Measurements from ENCODE around the gene RPS6KA1.
"Not testable (repeated sequence)": the region's sequence is repeated elsewhere in the genome, so short reads cannot be mapped to it uniquely, and the experiment has no call there.

The RPS6KA1 gene

DNA sequence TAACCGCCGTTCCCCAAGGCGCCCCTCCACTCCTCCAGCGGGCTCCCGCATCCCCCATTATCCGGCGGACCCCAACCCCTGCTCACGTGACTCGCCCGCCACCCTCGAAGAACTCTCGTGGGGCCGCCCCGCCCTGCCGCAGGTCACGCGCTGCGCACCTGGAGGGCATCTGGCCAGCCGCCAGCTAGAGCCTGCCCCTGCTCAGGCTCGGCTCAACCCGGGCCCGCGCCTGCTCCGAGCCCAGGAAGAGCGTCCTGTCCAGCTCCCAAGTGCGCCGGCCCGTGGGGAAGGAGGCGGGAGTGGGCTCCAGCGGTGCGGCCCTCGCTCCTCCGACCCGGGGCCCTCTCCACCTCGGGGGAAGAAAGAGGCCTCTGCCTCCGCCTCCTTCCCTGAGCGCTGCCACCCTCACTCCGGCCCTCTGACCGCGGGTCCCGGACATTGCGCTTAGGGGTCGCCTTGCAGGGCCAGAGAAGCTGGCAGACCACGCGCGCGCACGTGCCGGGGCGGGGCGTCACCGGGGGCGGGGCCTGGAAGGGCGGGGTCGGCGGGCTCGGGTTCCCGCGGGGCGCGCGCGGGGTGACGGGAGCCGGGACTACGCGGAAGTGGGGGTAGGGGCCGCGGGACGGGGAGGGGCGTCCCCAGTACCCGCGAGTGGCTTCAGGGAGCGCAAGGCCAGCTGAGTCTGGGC, 28.9 kb upstream of the RPS6KA1 start:
- Histone ChIP-seq H3K9ac (peak overlapping the region; percentile 84 to 96 (median 93)), H3K4me3 (peak overlapping the region; percentile 66 to 94 (median 76)), H3K27ac (peak overlapping the region; percentile 82 to 99 (median 97)), H3K36me3 (no peaks in the 10 kb centered on the region), H3K4me1 (peaks cover 31 to 41% (median 34%) of the 10 kb centered on the region in 10 experiments), H4K20me1 (peaks cover 0 to 7% (median 0%) of the 10 kb centered on the region in 11 experiments; a peak in 2 of 22 replicates), H3K9me3 (replicated peaks in 1 of 11) (no peaks in the 10 kb centered on the region), H3K4me2 (peak overlapping the region; percentile 89 to 100 (median 98)), H3K27me3 (no peaks in the 10 kb centered on the region)
- TF ChIP-seq Cebpa-rat (IDR thresholded peaks at IDR 0.05), result no peak

DNA sequence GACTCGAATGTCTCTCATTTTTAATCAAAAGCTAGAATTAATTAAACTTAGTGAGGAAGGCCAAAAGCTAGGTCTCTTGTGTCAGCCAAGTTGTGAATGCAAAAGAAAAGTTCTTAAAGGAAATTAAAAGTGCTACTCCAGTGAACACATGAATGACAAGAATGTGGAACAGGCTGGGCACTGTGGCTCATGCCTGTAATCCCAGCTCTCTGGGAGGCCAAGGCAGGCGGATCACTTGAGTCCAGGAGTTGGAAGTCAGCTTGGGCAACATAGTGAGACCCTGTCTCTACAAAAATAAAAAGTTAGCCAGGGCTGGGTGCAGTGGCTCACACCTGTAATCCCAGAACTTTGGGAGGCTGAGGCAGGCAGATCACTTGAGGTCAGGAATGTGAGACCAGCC, 18.9 kb upstream of the RPS6KA1 start:
- H3K9ac ChIP-seq; H3K36me3 ChIP-seq; H3K4me2 ChIP-seq; H4K20me1 ChIP-seq; H3K4me3 ChIP-seq; H3K27me3 ChIP-seq; H3K4me1 ChIP-seq; H3K27ac ChIP-seq; H3K9me3 ChIP-seq (replicated peaks in 1 of 11): not testable (repeated sequence)

DNA sequence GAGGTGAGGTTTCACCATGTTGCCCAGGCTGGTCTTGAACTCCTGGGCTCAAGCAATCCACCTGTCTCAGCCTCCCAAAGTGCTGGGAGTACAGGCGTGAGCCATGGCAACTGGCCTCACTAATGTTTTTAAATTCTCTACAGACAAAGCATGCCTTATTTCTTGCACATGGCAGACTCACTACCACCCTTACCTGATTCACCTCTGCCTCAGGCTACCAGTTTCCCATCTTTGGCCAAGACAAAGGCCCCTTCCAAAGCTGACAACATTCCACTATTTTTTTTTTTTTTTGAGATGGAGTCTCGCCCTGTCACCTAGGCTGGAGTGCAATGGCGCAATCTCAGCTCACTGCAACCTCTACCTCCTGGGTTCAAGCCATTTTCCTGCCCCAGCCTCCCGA, 13.7 kb upstream of the RPS6KA1 start:
- H3K27me3 ChIP-seq; H3K4me2 ChIP-seq; H3K9ac ChIP-seq; H3K9me3 ChIP-seq (replicated peaks in 1 of 11); H3K4me3 ChIP-seq; H3K4me1 ChIP-seq; H3K36me3 ChIP-seq; H3K27ac ChIP-seq; H4K20me1 ChIP-seq: not testable (repeated sequence)

DNA sequence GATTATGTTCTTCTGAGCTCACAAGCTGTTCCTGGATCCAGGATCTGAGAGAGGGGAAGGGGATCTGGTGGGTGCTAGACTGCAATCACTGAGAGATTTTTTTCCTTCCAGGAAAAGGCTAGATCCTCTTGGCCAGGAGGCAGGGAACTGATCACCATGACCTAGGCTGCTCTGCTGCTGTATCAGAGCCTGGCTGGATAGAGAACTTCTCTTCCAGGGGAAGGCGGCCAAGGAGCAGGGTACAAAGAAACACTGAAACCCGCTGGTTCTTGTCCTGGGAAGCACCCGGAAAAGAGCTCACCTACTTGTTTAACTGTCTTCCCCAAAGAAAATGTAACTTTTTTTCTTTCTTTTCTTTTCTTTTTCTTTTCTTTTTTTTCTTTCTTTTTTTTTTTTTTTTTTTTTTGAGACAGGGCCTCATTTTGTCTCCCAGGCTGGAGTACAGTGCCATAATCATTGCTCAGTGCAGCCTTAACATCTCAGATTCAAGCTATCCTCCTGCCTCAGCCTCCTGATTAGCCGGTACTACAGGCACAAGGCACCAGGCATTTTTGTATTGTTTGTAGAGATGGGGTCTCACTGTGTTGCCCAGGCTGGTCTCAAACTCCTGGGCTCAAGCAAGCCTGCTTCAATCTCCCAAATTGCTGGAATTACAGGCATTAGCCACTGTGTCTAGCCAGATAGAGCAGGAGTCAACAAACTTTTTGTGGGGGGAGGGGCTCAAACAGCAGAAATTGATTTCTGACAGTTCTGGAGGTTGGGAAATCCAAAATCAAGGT, 12.4 kb upstream of the RPS6KA1 start:
- H3K9ac ChIP-seq, result no peak overlapping the region
- no peaks in the 10 kb centered on the region for H3K36me3 ChIP-seq
- H3K9me3 ChIP-seq (replicated peaks in 1 of 11), result no peaks in the 10 kb centered on the region

GRCh38 chr1:26517766-26518049, 11.9 kb upstream of the RPS6KA1 start:
- no peaks in the 10 kb centered on the region for H3K27me3 ChIP-seq
- H3K9me3 ChIP-seq (replicated peaks in 1 of 11), result no peaks in the 10 kb centered on the region
- H3K27ac ChIP-seq, result no peak overlapping the region
- H3K4me1 ChIP-seq, result peaks cover 0 to 21% (median 13%) of the 10 kb centered on the region in 10 experiments; a peak in 15 of 20 replicates
- H4K20me1 ChIP-seq, result no peaks in the 10 kb centered on the region
- no peak overlapping the region for H3K4me3 ChIP-seq
- TF ChIP-seq Cebpa-rat (IDR thresholded peaks at IDR 0.05), result no peak
- no peaks in the 10 kb centered on the region for H3K36me3 ChIP-seq
- no peak overlapping the region for H3K4me2 ChIP-seq
- no peak overlapping the region for H3K9ac ChIP-seq

More for the DNA sequence above, 12.4 kb upstream of the RPS6KA1 start:
- Histone ChIP-seq H3K27me3 (no peaks in the 10 kb centered on the region), H3K27ac (no peak overlapping the region), H4K20me1 (no peaks in the 10 kb centered on the region), H3K4me3 (no peak overlapping the region), H3K4me1 (peaks cover 0 to 21% (median 13%) of the 10 kb centered on the region in 10 experiments; a peak in 15 of 20 replicates), H3K4me2 (no peak overlapping the region)
- TF ChIP-seq Cebpa-rat (IDR thresholded peaks at IDR 0.05), result no peak

GRCh38 chr1:26518355-26518754, 11.2 kb upstream of the RPS6KA1 start:
- TF ChIP-seq Cebpa-rat (IDR thresholded peaks at IDR 0.05), result no peak
- Histone ChIP-seq H3K36me3 (no peaks in the 10 kb centered on the region), H3K4me2 (no peak overlapping the region), H3K27me3 (no peaks in the 10 kb centered on the region), H3K4me1 (peaks cover 0 to 21% (median 13%) of the 10 kb centered on the region in 10 experiments; a peak in 15 of 20 replicates), H3K27ac (no peak overlapping the region), H3K9me3 (replicated peaks in 1 of 11) (no peaks in the 10 kb centered on the region), H3K4me3 (no peak overlapping the region), H3K9ac (no peak overlapping the region), H4K20me1 (no peaks in the 10 kb centered on the region)

DNA sequence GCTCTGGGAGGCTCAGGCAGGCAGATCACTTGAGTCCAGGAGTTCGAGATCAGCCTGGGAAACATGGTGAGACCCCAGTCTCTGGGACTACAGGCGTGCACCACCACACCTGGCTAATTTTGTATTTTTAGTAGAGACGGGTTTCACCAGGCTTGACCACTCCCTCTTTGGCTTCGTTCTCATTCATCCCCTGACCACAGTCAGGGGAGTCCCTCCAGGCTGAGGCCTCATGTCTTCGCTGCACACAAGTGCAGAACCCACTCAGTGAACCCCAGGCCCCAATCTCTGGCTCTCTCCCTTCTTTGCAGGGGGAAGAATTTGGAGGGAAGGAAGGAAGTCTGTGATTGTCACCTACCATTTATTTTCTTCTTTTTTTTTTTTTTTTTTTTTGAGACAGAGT, 9.2 kb upstream of the RPS6KA1 start:
- no peak overlapping the region for H3K4me3 ChIP-seq
- H3K27ac ChIP-seq, result no peak overlapping the region
- H4K20me1 ChIP-seq, result no peaks in the 10 kb centered on the region
- H3K9ac ChIP-seq, result no peak overlapping the region
- no peaks in the 10 kb centered on the region for H3K36me3 ChIP-seq
- TF ChIP-seq Cebpa-rat (IDR thresholded peaks at IDR 0.05), result no peak
- H3K9me3 ChIP-seq (replicated peaks in 1 of 11), result no peaks in the 10 kb centered on the region
- H3K4me2 ChIP-seq, result peak overlapping the region in 4 of 11 experiments; percentile 4 to 64 (median 34); a peak in 3 of 22 replicates
- peaks cover 0 to 21% (median 13%) of the 10 kb centered on the region in 10 experiments; a peak in 15 of 20 replicates for H3K4me1 ChIP-seq
- H3K27me3 ChIP-seq, result no peaks in the 10 kb centered on the region

- no peaks in the 10 kb centered on the region for H4K20me1 ChIP-seq
- H3K27me3 ChIP-seq, result no peaks in the 10 kb centered on the region
- peak overlapping the region in 9 of 11 experiments; percentile 15 to 73 (median 50); a peak in 12 of 22 replicates for H3K4me2 ChIP-seq
- H3K4me3 ChIP-seq, result no peak overlapping the region
- no peak for TF ChIP-seq Cebpa-rat (IDR thresholded peaks at IDR 0.05)
- H3K27ac ChIP-seq, result no peak overlapping the region
- no peak overlapping the region for H3K9ac ChIP-seq
- no peaks in the 10 kb centered on the region for H3K36me3 ChIP-seq
- no peaks in the 10 kb centered on the region for H3K9me3 ChIP-seq (replicated peaks in 1 of 11)
- H3K4me1 ChIP-seq, result peaks cover 0 to 21% (median 13%) of the 10 kb centered on the region in 10 experiments; a peak in 15 of 20 replicates
Observed at GRCh38 chr1:26521669-26522030, 7.9 kb upstream of the RPS6KA1 start.

DNA sequence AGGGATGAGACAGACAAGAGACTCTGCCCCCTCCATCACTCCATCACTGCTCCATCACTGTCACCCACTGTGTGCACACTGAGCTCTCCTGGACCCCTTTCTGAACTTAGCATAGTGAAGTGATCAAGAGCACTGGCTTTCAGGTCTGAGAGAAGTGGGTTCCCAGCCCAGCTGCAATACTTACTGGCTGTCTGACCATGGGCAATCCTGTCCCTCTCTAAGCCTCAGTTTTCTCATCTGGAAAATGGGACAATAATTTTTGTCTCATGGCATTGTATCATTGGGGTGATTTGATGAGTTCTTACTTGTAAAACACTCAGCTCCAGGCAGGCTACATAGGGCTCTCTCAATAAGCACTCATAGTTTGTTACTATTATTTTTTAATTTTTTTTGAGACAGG, 7.5 kb upstream of the RPS6KA1 start:
- Histone ChIP-seq H3K4me1 (peaks cover 0 to 21% (median 13%) of the 10 kb centered on the region in 10 experiments; a peak in 15 of 20 replicates), H3K4me3 (no peak overlapping the region), H3K9me3 (replicated peaks in 1 of 11) (no peaks in the 10 kb centered on the region), H3K36me3 (no peaks in the 10 kb centered on the region), H4K20me1 (no peaks in the 10 kb centered on the region), H3K4me2 (peak overlapping the region in 5 of 11 experiments; percentile 35 to 73 (median 61); a peak in 3 of 22 replicates), H3K27ac (no peak overlapping the region), H3K9ac (no peak overlapping the region), H3K27me3 (no peaks in the 10 kb centered on the region)
- no peak for TF ChIP-seq Cebpa-rat (IDR thresholded peaks at IDR 0.05)

- no peak overlapping the region for H3K4me3 ChIP-seq
- H3K4me2 ChIP-seq, result no peak overlapping the region
- TF ChIP-seq Cebpa-rat (IDR thresholded peaks at IDR 0.05), result no peak
- H3K27me3 ChIP-seq, result no peaks in the 10 kb centered on the region
- no peak overlapping the region for H3K27ac ChIP-seq
- H3K9ac ChIP-seq, result no peak overlapping the region
- no peaks in the 10 kb centered on the region for H3K9me3 ChIP-seq (replicated peaks in 1 of 11)
- peaks cover 3 to 29% (median 18%) of the 10 kb centered on the region in 10 experiments; a peak in 19 of 20 replicates for H3K4me1 ChIP-seq
- no peaks in the 10 kb centered on the region for H3K36me3 ChIP-seq
- no peaks in the 10 kb centered on the region for H4K20me1 ChIP-seq
Observed at GRCh38 chr1:26524181-26524580, 5.4 kb upstream of the RPS6KA1 start.
